Fibroblast of mammary gland (primary cell): ENCODE data around the gene COG4.
A peak's percentile ranks its signal among the peaks of the same experiment; 100 is the strongest.

Experiments
- DNase-seq: peaks from one replicate; pipeline ENCODE4 v3.0.0-alpha.2; 2010; ENCODE audit warnings: low read depth
- H3K4me3 ChIP-seq: 2 replicates; pipeline ENCODE4 v1.5.1; 2011; ENCODE audit warnings: low read depth, mild to moderate bottlenecking, low read length, moderate library complexity; ENCODE audit not compliant: control insufficient read depth
- CTCF ChIP-seq: conservative IDR thresholded peaks from 2 replicates; pipeline ENCODE4 v1.5.1; 2011; ENCODE audit warnings: low read depth, low read length, inconsistent platforms; ENCODE audit not compliant: control insufficient read depth, insufficient read depth

The COG4 gene

GRCh38 chr16:70523076-70523742 is at the start of gene COG4:
Gene COG4 (minus strand): TSS chr16:70523554. CDS start chr16:70523543, 11 bp downstream.
- TF ChIP-seq CTCF, result no peak
- peak within 1 kb of the TSS; percentile 98 for H3K4me3 ChIP-seq
- peak; percentile 79 for DNase-seq

GRCh38 chr16:70572926-70573270 is 49.5 kb upstream of the COG4 start:
- no peak for DNase-seq
- TF ChIP-seq CTCF, result no peak
- no peak overlapping the region for H3K4me3 ChIP-seq

- H3K4me3 ChIP-seq, result no peak overlapping the region
- no peak for TF ChIP-seq CTCF
- DNase-seq, result no peak
Observed at GRCh38 chr16:70572050-70572925, 48.9 kb upstream of the COG4 start.

- no peak for DNase-seq
- H3K4me3 ChIP-seq, result no peak overlapping the region
- TF ChIP-seq CTCF, result no peak
Observed at GRCh38 chr16:70571623-70572022, 48.3 kb upstream of the COG4 start.

GRCh38 chr16:70570967-70571570 is 47.7 kb upstream of the COG4 start:
- H3K4me3 ChIP-seq, result no peak overlapping the region
- no peak for TF ChIP-seq CTCF
- no peak for DNase-seq

- H3K4me3 ChIP-seq, result no peak overlapping the region
- DNase-seq, result no peak
- TF ChIP-seq CTCF, result no peak
Observed at GRCh38 chr16:70569752-70570151, 46.4 kb upstream of the COG4 start.
